Right cardiac atrium (tissue), 5 donors: ENCODE results near the gene CAMTA1. TPM values are rescaled to one million over a fixed set of nuclear protein-coding genes. Genes with fewer than 3 reads are reported as not detected.

Experiments used
- ATAC-seq, 2 donors: fragments of 200-7000 bp; cut with Tn5 transposase; one replicate each; pipeline versions ENCODE4 v1.8.0 to v1.9.1; 2020; ENCODE audit warnings: moderate library complexity in 2 of 2, mild to moderate bottlenecking in 1 of 2
- DNase-seq, 3 donors: peaks; one replicate each; pipeline ENCODE4 v3.0.0-alpha.2; 2020
- H3K27ac ChIP-seq: one replicate; pipeline ENCODE4 v1.5.1; 2013; ENCODE audit warnings: mild to moderate bottlenecking, low read length, control low read depth, moderate library complexity
- H3K27me3 ChIP-seq: one replicate; pipeline ENCODE4 v1.6.1; 2013; ENCODE audit not compliant: control insufficient read depth, insufficient read depth
- H3K4me1 ChIP-seq: one replicate; pipeline ENCODE4 v1.6.1; 2013; ENCODE audit warnings: low read length; ENCODE audit not compliant: control insufficient read depth, insufficient read depth
- H3K4me3 ChIP-seq: one replicate; pipeline ENCODE4 v1.5.1; 2013; ENCODE audit warnings: low read length, control low read depth
- H3K9me3 ChIP-seq: one replicate; pipeline ENCODE4 v1.6.1; 2013; ENCODE audit warnings: low read length; ENCODE audit not compliant: control insufficient read depth
- WGBS: extraction: QIAGEN DNeasy Blood & Tissue Kit; methylation state at CpG from one replicate; pipeline ENCODE4 v1.1.7; 2013; 5-methylcytosine and 5-hydroxymethylcytosine counted together
- intact Hi-C, 4 donors: fragments of 100-400 bp; cut with DNase I; formaldehyde crosslinking; loops; one replicate each; pipeline versions ENCODE4 v1.11.0 to v1.14.0; 2022 to 2023
- polyA plus RNA-seq: library from polyadenylated mRNA; stranded (reverse); fragments of 200-250 nt; gene quantifications from one replicate; pipeline ENCODE4 v1.2.3, GENCODE V29; 2013
- total RNA-seq, 4 donors: library from RNA; stranded (reverse); fragmentation: NEBNext Ultra II Directional; extraction: Animal tissue kit (Norgen Biotek cat#: 25700); gene quantifications; one replicate each; pipeline ENCODE4 v1.2.1, GENCODE V29; 2021
- donor health status: healthy with polysubstance abuse.
- donor health status: DM: no; HTN: yes; CAD: no.
- donor health status: DM: no; HTN: no; CAD: no.
- donor health status: DM: no; HTN: yes; CAD: no; lungs with severe emphysema.
- donor health status: DM: yes; HTN: yes; CAD: no.

Gene CAMTA1
- total and polyA plus RNA-seq, 5 donors: 155 to 334 (median 164) TPM

GRCh38 chr1:7008975-7009740, 223.9 kb downstream of the CAMTA1 start:
- ATAC-seq (no peak), DNase-seq (no peak)
- Histone ChIP-seq H3K27me3 (no peaks in the 10 kb centered on the region), H3K4me3 (no peak overlapping the region), H3K27ac (no peak overlapping the region), H3K4me1 (no peaks in the 10 kb centered on the region), H3K9me3 (no peaks in the 10 kb centered on the region)
- intact Hi-C loops: no loop called here
- 70% methylated on average over 18 of the region's 18 CpGs for WGBS

- no peak overlapping the region for H3K4me3 ChIP-seq
- H3K27me3 ChIP-seq: no peaks in the 10 kb centered on the region
- no peak for ATAC-seq
- intact Hi-C loops: no loop called here
- H3K4me1 ChIP-seq: no peaks in the 10 kb centered on the region
- H3K9me3 ChIP-seq: no peaks in the 10 kb centered on the region
- no peak overlapping the region for H3K27ac ChIP-seq
- DNase-seq: no peak
- 74% methylated on average over 16 of the region's 16 CpGs for WGBS
These were observed 224.7 kb downstream of the CAMTA1 start for GRCh38 chr1:7009741-7010525.

GRCh38 chr1:7010534-7011200, 225.4 kb downstream of the CAMTA1 start:
- intact Hi-C loops: no loop called here
- Histone ChIP-seq H3K27me3 (no peaks in the 10 kb centered on the region), H3K27ac (no peak overlapping the region), H3K4me3 (no peak overlapping the region), H3K4me1 (no peaks in the 10 kb centered on the region), H3K9me3 (no peaks in the 10 kb centered on the region)
- WGBS: 70% methylated on average over 13 of the region's 13 CpGs
- no peak for ATAC-seq
- DNase-seq: no peak

- intact Hi-C loops: no loop called here
- Histone ChIP-seq H3K27ac (no peak overlapping the region), H3K4me3 (no peak overlapping the region), H3K4me1 (peaks cover 4% of the 10 kb centered on the region), H3K9me3 (no peaks in the 10 kb centered on the region), H3K27me3 (no peaks in the 10 kb centered on the region)
- ATAC-seq: no peak
- WGBS: 75% methylated on average over 9 of the region's 9 CpGs
- DNase-seq: no peak
These were observed 226.6 kb downstream of the CAMTA1 start for GRCh38 chr1:7011826-7012225.

GRCh38 chr1:7012461-7012924, 227.2 kb downstream of the CAMTA1 start:
- H3K27me3 ChIP-seq: no peaks in the 10 kb centered on the region
- peaks cover 4% of the 10 kb centered on the region for H3K4me1 ChIP-seq
- no peaks in the 10 kb centered on the region for H3K9me3 ChIP-seq
- 74% methylated on average over 14 of the region's 14 CpGs for whole genome bisulfite sequencing
- H3K27ac ChIP-seq: no peak overlapping the region
- intact Hi-C loops: no loop called here
- H3K4me3 ChIP-seq: no peak overlapping the region
- ATAC-seq (peak in 1 of 2 donors; percentile 24), DNase-seq (no peak)

- ATAC-seq: peak; percentile 80 to 84
- H3K9me3 ChIP-seq: no peaks in the 10 kb centered on the region
- peak overlapping the region; percentile 71 for H3K27ac ChIP-seq
- WGBS: 61% methylated on average over 18 of the region's 18 CpGs
- intact Hi-C loops: no loop called here
- H3K27me3 ChIP-seq: no peaks in the 10 kb centered on the region
- peaks cover 4% of the 10 kb centered on the region for H3K4me1 ChIP-seq
- DNase-seq: peak; percentile 19 to 75 (median 68)
- H3K4me3 ChIP-seq: no peak overlapping the region
These were observed 228.8 kb downstream of the CAMTA1 start for GRCh38 chr1:7013833-7014639.

- no peak for ATAC-seq
- 70% methylated on average over 8 of the region's 8 CpGs for WGBS
- DNase-seq: no peak
- Histone ChIP-seq H3K27me3 (no peaks in the 10 kb centered on the region), H3K4me3 (no peak overlapping the region), H3K9me3 (no peaks in the 10 kb centered on the region), H3K4me1 (peaks cover 4% of the 10 kb centered on the region), H3K27ac (no peak overlapping the region)
- intact Hi-C loops: no loop called here
These were observed 229.3 kb downstream of the CAMTA1 start for GRCh38 chr1:7014640-7014930.

GRCh38 chr1:7015022-7015421, 229.8 kb downstream of the CAMTA1 start:
- H3K4me3 ChIP-seq: no peak overlapping the region
- ATAC-seq: no peak
- H3K27ac ChIP-seq: no peak overlapping the region
- peaks cover 4% of the 10 kb centered on the region for H3K4me1 ChIP-seq
- intact Hi-C loops: no loop called here
- no peaks in the 10 kb centered on the region for H3K9me3 ChIP-seq
- WGBS: 83% methylated on average over 7 of the region's 7 CpGs
- no peaks in the 10 kb centered on the region for H3K27me3 ChIP-seq
- DNase-seq: no peak

- WGBS: 86% methylated on average over 7 of the region's 7 CpGs
- ATAC-seq (no peak), DNase-seq (no peak)
- H3K4me1 ChIP-seq: peaks cover 4% of the 10 kb centered on the region
- no peak overlapping the region for H3K4me3 ChIP-seq
- H3K27me3 ChIP-seq: no peaks in the 10 kb centered on the region
- no peak overlapping the region for H3K27ac ChIP-seq
- H3K9me3 ChIP-seq: no peaks in the 10 kb centered on the region
- intact Hi-C loops: no loop called here
These were observed 233.1 kb downstream of the CAMTA1 start for GRCh38 chr1:7018351-7018750.

GRCh38 chr1:7018826-7019225, 233.6 kb downstream of the CAMTA1 start:
- ATAC-seq: no peak
- intact Hi-C loops: no loop called here

More at GRCh38 chr1:7018826-7019225, 233.6 kb downstream of the CAMTA1 start:
- no peak for DNase-seq
- H3K9me3 ChIP-seq: no peaks in the 10 kb centered on the region
- H3K4me1 ChIP-seq: peaks cover 4% of the 10 kb centered on the region
- H3K4me3 ChIP-seq: no peak overlapping the region
- no peak overlapping the region for H3K27ac ChIP-seq
- no peaks in the 10 kb centered on the region for H3K27me3 ChIP-seq
- WGBS: 88% methylated on average over 14 of the region's 14 CpGs
